SK-N-SH (cell line): ENCODE measurements around the gene S100A9. TPM values are rescaled to one million over a fixed set of nuclear protein-coding genes. Genes with fewer than 3 reads are reported as not detected.

Experiments
- polyA plus RNA-seq, 3 experiments: library from polyadenylated mRNA; depleted of rRNA; stranded (reverse); fragments of >200 nt; gene quantifications; 2 replicates each; pipeline ENCODE4 v1.2.3, GENCODE V29; 2012
- small RNA-seq, 7 experiments: library from RNA; depleted of rRNA; stranded (forward); fragments of <200 nt; gene quantifications; one replicate each; pipeline ENCODE3, GENCODE V24; 2012

S100A9 gene
- polyA plus RNA-seq, 1 of the 3 experiments (the other 2 are of a cell fraction), result not detected

Small RNAs within 50 kb of the gene (small RNA-seq; reads per million reads assigned to genes)
- gene RNU6-160P, result 0 reads per million in 7 experiments
- gene S100A15A, result 0 reads per million in 7 experiments

Other genes starting within 250 kb of the S100A9 start
- not detected in 2 replicates for gene SPRR2F, start 244.3 kb upstream of the S100A9 start, polyA plus RNA-seq (2012; rRNA removed)
- not detected in 2 replicates for gene SPRR2G, start 207.0 kb upstream of the S100A9 start, polyA plus RNA-seq (2012; rRNA removed)
- not detected in 2 replicates for gene LELP1, start 154.4 kb upstream of the S100A9 start, polyA plus RNA-seq (2012; rRNA removed)
- not detected in 2 replicates for gene PRR9, start 140.3 kb upstream of the S100A9 start, polyA plus RNA-seq (2012; rRNA removed)
- gene LORICRIN, start 98.2 kb upstream of the S100A9 start, polyA plus RNA-seq (2012; rRNA removed), result not detected in 2 replicates
- gene PGLYRP3, start 44.9 kb upstream of the S100A9 start, polyA plus RNA-seq (2012; rRNA removed), result not detected in 2 replicates
- not detected in 2 replicates for gene PGLYRP4, start 9.0 kb upstream of the S100A9 start, polyA plus RNA-seq (2012; rRNA removed)
- not detected in 2 replicates for gene S100A12, start 17.8 kb downstream of the S100A9 start, polyA plus RNA-seq (2012; rRNA removed)
- gene S100A8, start 33.2 kb downstream of the S100A9 start, polyA plus RNA-seq (2012; rRNA removed), result not detected in 2 replicates
- not detected in 2 replicates for gene S100A7A, start 58.7 kb downstream of the S100A9 start, polyA plus RNA-seq (2012; rRNA removed)
- not detected in 2 replicates for gene S100A7, start 102.8 kb downstream of the S100A9 start, polyA plus RNA-seq (2012; rRNA removed)
- gene S100A6, start 178.1 kb downstream of the S100A9 start, polyA plus RNA-seq (2012; rRNA removed), result 844 and 895 TPM in 2 replicates
- 0.15 TPM in 1 of 2 replicates, not detected in the other for gene S100A5, start 183.1 kb downstream of the S100A9 start, polyA plus RNA-seq (2012; rRNA removed)
- 24.6 and 25.4 TPM in 2 replicates for gene S100A4, start 188.0 kb downstream of the S100A9 start, polyA plus RNA-seq (2012; rRNA removed)
- gene S100A3, start 191.4 kb downstream of the S100A9 start, polyA plus RNA-seq (2012; rRNA removed), result 11.8 and 13.1 TPM in 2 replicates
- 27.3 and 31.4 TPM in 2 replicates for gene S100A2, start 208.0 kb downstream of the S100A9 start, polyA plus RNA-seq (2012; rRNA removed)